HG03571 (cell line): ENCODE measurements around the gene RBM27.
"Not testable (repeated sequence)": the region's sequence is repeated elsewhere in the genome, so short reads cannot be mapped to it uniquely, and the experiment has no call there.

Experiments
- ATAC-seq: cut with Tn5 transposase; IDR thresholded peaks from one replicate; pipeline ENCODE4 v1.9.1; 2021; ENCODE audit not compliant: unreplicated experiment

Gene RBM27, protein sequence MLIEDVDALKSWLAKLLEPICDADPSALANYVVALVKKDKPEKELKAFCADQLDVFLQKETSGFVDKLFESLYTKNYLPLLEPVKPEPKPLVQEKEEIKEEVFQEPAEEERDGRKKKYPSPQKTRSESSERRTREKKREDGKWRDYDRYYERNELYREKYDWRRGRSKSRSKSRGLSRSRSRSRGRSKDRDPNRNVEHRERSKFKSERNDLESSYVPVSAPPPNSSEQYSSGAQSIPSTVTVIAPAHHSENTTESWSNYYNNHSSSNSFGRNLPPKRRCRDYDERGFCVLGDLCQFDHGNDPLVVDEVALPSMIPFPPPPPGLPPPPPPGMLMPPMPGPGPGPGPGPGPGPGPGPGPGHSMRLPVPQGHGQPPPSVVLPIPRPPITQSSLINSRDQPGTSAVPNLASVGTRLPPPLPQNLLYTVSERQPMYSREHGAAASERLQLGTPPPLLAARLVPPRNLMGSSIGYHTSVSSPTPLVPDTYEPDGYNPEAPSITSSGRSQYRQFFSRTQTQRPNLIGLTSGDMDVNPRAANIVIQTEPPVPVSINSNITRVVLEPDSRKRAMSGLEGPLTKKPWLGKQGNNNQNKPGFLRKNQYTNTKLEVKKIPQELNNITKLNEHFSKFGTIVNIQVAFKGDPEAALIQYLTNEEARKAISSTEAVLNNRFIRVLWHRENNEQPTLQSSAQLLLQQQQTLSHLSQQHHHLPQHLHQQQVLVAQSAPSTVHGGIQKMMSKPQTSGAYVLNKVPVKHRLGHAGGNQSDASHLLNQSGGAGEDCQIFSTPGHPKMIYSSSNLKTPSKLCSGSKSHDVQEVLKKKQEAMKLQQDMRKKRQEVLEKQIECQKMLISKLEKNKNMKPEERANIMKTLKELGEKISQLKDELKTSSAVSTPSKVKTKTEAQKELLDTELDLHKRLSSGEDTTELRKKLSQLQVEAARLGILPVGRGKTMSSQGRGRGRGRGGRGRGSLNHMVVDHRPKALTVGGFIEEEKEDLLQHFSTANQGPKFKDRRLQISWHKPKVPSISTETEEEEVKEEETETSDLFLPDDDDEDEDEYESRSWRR

DNA sequence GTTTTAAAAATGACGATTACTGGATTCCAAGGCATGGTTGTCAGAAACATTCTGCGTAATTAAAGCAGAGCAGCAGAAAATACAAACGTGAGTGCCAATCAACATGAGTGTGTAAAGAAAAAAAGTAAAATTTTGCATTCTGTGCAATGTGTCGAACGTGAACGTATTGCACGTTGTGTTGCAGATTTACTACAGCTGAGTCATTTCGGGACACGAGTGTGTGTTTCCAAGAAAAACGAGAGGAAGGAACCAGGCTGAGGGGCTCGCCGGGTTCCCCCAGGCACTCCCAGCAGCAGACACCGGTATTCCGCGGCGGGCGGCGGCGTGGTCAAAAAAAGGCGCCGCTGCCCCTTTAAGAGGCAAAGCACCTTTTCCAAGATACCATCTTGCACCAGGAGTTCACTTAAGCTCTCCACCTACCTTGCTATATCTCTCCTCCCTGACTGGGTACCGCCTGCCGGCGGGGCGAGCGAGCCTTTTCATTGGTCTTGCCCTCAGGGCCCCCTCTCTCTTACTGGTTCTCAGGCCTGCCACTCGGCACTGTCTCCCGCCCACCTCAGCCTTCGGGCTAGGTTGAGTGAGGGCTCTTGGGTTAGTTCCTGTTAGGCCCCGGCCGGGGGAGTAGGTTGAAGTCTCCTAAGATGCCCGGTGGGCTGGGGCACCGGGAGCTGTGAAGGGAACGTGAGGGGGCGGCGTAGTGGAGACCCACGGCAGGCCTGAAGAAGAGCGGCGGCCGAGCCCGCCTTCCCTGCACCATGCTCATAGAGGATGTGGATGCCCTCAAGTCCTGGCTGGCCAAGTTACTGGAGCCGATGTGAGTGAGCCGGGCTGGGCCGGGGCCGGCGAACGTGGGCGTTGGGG, at the start of gene RBM27:
Gene RBM27, plus strand, starts transcription at position 595 of the 861 bp plus-strand sequence. Its CDS starts 161 bp downstream, at position 756.
- ATAC-seq = peak; percentile 100

DNA sequence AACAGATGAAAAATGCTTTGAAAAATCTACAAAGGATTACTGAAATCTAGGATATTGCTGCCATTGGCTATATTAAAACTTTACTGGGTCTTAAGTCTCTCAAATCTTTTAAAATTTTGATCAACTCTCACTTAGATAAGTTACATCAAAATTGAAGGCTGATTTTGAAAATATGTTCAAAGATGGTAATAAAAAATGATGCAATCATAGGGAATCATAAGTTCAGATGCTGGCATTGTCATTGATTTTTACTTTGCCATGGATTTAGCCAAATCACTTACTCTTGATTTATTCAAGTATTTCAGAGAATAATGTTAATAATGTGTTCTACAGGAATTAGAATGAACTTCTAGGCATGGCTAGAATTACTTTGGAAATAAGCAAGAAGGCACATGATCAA, 45.1 kb upstream of the RBM27 start:
- ATAC-seq = no peak

DNA sequence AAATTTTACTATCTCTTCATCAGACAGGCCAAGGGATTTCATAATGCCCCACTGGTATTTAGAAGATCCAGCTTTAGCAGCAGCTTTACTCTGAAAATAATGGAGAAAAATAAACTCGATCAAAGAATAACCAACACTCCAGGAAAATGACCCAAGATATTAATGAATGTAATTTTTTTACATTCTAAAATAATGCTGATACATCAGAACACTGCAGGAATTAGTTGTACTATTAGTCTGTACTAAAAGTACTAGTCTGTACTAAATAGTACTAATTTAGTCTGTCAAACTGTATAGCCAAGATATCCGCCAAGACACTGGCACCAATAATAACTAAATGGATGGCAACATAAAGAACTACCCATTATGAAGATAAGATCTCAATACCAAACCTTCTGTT, 39.0 kb upstream of the RBM27 start:
- no peak for ATAC-seq

DNA sequence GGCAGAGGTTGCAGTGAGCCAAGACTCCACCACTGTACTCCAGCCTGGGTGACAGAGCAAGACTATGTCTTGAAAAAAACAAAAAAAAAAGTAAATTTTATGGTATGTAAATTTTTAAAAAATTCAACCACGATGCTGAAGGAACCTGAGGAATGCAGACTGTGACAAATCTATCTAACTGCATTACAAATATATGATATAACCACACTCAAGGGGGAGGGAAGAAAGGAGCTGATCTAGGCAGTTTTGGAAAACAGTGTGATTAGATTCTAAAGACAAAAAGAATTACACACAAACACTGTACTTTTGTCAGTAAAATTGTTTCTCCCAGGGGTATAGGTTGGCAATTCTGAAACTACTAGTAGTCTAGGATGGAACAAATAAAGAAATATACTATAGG, 37.9 kb upstream of the RBM27 start:
- ATAC-seq = no peak

DNA sequence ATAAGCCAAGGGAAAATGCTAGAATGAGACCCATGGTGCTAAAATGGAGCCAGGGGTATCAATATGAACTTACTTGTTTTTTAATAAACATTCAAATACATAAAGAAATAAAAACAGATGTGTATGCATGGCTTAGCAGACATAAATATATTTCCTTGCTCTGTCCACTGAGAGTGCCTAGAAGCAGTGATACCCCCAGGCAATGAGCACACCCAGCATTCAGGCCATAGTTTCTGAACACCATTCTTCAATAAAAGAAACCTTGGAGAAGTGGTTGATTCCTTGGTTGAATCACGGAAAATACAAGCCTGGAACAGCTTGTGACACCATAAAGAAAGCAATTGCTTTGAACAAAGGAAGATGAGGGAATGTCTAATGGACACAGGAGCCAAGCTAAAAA, 37.5 kb upstream of the RBM27 start:
- ATAC-seq = no peak

DNA sequence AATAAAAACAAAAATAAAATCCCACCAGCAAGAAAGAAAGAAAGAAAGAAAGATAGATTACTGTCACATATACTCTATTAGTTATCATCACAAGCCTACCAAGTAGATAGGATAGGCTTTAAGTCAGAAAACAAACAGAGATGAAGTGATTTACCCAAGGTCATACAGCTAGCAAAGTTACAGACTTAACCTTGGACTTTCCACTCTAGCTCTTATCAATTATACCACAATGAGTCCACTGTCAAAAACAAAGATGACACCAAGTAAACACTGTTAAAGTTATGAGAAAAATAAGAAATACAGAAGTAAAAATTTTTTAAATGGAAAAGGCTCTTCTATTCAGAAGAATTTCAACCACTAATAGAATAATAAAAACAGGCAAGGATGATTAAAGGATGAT, 34.3 kb upstream of the RBM27 start:
- no peak for ATAC-seq

GRCh38 chr5:146173049-146173448, 30.4 kb upstream of the RBM27 start:
- ATAC-seq = peak; percentile 71

DNA sequence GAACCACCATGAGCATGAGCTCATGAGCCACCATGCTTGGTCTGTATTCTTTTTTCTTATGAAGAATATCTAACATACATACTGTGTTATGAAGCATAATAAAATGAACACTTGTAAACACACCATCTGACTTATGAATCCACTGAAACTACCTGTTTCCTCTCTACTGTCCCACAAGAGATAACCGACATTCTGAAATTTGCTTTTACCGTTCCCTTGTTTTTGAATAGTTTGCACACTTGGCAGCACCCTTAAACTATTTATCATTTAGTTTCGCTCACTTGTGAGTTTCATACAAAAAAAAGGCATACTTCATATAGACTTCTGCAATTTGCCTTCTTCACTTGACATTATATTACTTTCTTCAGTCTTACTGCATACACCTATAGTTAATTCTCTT, 29.8 kb upstream of the RBM27 start:
- peak; percentile 98 for ATAC-seq

GRCh38 chr5:146176805-146177204, 26.6 kb upstream of the RBM27 start:
- ATAC-seq = no peak

DNA sequence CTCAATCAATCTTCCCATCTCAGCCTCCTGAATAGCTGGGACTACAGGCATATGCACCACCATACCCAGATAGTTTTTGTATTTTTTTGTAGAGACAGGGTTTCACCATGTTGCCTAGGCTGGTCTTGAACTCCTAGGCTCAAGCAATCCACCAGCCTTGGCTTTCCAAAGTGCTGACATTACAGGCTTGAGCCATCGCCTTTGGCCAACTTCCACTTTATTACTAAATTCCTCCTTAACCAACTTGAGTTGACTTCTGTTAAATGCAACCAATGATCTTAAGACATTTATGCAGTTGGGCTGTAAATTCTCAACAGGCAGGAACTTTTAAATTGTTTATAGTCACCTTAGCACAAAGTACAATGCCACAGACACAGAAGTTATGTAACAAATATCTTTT, 23.7 kb upstream of the RBM27 start:
- ATAC-seq = no peak

DNA sequence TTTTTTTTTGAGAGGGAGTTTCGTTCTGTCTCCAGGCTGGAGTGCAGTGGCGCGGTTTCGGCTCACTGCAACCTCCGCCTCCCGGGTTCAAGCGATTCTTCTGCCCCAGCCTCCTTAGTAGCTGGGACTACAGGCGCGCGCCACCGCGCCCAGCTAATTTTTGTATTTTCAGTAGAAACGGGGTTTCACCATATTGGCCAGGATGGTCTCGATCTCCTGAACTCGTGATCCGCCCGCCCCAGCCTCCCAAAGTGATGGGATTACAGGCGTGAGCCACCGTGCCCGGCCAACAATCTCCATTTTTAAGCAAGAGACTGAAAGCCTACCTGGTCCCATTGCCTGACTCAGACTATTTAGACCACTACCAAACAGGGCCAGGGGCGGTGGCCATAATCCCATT, 20.0 kb upstream of the RBM27 start:
- not testable (repeated sequence) for ATAC-seq

DNA sequence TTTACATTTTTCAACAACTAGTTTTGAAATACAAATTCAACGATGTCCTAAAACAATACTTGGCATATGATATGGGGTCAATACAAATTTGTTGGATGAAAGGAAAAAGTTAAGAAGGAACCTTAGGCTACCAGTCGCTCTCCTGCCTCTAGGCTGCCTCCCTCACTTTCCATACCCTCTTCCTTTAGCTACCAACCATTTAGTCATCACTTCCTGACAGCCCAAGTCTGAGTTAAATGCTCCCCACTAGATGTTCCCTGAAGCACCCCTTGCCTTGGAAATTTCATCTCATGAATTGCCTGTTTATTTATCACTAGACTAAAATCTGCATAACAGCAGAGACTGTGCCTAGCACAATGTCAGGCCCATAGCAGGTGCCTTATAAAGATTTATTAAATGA, 18.2 kb upstream of the RBM27 start:
- ATAC-seq = no peak

GRCh38 chr5:146188358-146188757, 15.0 kb upstream of the RBM27 start:
- no peak for ATAC-seq

- no peak for ATAC-seq
Observed at GRCh38 chr5:146192571-146193043, 10.8 kb upstream of the RBM27 start.

GRCh38 chr5:146193285-146193684, 10.1 kb upstream of the RBM27 start:
- no peak for ATAC-seq

DNA sequence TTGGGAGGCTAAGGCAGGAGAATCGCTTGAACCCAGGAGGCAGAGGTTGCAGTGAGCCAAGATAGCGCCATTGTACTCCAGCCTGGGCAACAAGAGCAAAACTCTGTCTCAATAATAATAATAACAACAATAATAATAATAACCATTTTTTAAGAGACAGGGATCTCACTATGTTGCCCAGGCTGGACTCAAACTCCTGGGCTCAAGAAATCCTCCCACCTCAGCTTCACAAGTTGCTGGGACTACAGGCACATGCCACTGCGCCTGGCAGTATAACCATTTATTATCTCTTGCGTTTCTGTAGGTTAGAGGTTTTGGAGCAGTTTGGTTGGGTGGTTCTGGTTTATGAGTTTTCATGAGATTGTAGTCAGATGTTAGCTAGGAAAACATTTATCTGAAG, 8.4 kb upstream of the RBM27 start:
- ATAC-seq = not testable (repeated sequence)

DNA sequence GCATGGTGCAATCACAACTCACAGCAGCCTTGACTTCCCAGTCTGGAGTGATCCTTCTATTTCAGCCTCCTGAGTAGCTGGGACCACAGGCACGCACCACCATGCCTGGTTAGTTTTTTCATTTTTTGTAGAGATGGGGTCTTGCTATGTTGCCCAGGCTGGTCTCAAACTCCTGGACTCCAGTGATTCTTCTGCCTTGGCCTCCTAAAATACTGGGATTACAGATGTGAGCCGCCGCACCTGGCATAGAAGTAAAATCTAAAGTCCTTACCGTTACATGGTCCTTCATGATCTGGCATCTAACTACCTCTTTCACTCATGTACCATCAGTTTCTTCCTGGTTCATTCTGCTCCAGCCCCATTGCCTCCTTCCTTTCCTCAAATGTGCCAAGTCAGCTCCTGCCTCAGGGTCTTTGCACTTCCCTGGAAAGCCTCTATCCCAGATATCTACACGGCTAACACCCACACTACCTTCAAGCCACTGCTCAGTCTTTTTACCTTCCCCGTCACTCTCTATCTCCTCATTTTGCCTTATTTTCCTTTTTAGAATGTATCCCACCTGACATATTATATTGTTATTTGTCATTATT, 6.9 kb upstream of the RBM27 start:
- no peak for ATAC-seq

DNA sequence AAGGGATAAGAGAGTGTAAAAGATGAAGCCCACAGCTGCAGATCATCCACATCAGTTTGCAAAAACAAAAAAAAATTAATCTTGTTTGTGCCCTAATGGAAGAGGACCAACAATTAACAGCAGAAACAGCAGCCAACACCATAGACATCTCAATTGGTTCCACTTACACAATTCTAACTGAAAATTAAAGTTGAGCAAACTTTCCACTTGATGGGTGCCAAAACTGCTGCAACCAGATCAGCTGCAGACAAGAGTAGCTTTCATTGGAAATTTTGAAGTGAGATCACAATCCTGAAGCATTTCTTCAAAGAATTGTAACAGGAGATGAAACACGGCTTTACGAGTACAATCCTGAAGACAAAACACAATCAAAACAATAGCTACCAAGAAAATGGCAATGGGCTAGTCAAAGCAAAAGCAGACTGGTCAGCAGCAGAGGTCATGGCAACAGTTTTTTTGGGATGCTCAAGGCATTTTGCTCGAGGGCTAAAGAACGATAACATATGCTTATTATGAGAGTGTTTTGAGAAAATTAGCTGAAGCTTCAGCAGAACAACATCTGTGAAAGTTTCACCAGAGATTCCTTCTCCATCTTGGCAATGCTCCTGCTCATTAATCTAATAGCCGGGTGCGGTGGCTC, 4.1 kb upstream of the RBM27 start:
- no peak for ATAC-seq

DNA sequence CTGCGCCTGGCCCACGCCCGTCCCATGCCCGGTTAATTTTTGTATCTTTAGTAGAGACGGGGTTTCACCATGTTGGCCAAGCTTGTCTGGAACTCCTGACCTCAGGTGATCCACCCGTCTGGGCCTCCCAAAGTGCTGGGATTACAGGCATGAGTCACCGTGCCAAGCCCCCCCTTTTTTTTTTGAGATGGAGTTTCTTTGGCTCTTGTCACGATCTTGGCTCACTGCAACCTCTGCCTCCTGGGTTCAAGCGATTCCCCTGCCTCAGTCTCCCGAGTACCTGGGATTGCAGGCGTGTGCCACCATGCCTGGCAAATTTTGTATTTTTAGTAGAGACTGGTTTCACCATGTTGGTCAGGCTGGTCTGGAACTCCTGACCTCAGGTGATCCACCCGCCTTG, 1.6 kb upstream of the RBM27 start:
- not testable (repeated sequence) for ATAC-seq

GRCh38 chr5:146203872-146204192, 427 bp downstream of the RBM27 start:
- no peak for ATAC-seq
